ENCODE measurements around the gene CENPU.
A peak's percentile ranks its signal among the peaks of the same experiment; 100 is the strongest.
"Not testable (repeated sequence)": the region's sequence is repeated elsewhere in the genome, so short reads cannot be mapped to it uniquely, and the experiment has no call there.

The CENPU gene

DNA sequence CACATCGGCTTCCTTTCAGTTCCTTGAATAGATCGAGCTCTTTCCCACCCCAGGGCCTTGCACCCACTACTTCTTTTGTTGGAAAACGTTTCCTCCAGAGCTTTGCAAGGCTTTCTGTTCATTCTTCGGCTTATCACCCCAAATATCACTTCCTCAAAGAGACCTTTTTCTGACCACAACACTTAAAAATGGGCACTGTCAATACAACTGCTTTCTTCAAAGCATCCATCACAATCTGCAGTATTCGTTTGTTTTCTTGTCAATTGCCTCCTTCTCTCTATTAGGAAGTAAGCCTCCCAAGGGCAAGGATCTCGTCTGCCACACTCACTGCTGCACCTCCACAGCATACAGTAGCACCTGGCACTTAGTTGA lies 17.7 kb upstream of the CENPU start:
- no peak for DNase-seq

DNA sequence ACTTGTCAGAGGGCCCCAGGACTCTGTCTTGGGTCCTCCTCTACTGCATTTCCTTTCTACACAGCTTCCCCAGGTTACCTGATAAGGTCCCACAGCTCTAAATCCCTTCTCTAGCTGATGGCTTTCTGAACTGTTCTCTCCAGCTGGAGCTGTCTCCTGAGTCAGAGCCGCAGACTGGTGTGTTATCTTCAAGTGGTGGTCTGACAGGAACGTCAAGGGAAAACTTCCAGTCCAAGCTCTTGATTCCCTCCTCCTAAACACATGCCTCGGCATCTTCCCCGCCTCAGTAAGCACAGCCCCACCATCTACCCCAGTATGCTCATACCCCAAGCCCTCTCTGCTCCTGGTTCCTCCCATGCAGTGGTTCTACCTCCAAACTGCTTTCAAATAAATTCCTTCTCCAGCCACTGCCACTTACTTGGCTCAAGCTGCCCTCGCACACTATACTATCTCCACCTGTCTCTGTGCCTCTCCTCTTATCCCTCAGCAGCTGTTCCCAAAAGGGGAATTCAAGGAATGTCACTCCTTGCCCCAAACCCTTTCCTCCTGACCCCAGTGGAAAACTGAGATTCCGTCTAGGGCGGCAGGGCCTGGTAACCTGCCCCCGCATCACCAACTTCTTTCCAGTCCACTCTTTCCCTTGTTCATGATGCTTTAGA lies 17.2 kb upstream of the CENPU start:
- DNase-seq, result no peak

DNA sequence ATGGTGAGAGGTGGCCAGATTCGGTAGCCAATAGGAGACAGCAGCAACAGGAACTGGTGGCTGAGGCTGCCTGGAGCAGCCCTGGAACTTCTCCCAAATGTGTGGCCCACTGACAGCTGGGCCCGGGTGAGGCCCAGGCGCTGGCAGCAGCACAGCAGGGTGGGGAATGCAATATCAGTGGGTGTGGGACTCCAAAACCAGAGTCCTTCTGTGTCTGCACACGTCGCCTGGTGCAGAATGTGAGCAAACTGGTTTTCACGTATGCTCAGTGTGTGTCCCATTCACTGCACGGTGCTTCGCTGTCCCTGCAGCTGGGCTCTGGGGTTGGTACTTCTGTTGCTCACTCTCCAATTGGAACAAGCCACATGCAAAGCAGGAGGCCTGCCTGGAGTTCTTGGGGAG lies 14.4 kb upstream of the CENPU start:
- peak; percentile 87 to 92 for DNase-seq

DNA sequence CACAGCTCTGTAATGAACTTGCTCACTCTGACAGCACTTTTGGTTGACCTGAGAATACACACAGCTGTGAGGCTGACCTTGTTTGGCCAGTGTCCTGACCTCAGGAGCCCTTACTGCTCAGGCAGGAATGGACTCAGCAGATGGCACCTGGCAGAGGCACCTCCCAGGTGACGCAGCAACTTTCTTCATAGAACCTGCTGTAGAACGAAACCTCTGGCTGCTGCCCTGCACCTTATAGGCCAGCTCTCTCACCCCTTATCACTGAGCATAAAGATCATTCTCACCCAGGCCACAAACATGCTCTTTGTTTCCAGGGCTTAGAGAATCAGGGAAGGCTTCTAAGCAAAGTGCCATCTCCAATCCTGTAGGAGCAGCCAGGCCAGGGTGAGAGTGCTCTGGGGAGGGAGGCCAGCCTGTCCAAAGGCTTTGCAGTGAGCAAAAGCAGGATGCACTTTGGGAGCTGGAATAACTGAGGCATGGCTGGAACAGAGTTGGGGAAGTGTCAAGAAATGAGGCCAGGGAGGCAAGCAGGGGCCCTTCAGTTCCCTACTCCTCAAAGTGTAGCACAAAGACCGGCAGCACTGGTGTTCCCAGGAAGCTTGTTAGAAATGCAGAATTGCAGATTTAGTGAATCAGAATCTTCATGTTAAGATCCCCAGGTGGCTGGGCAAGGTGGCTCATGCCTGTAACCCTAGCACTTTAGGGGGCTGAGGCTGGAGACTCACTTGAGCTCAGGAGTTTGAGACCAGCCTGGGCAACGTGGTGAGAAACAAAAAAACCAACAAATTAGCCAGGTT lies 13.3 kb upstream of the CENPU start:
- DNase-seq, result no peak

- DNase-seq, result peak; percentile 51 to 77
These were observed 12.2 kb upstream of the CENPU start for GRCh38 chr4:184745831-184746795.

GRCh38 chr4:184744236-184744635 lies 10.3 kb upstream of the CENPU start:
- DNase-seq, result no peak

GRCh38 chr4:184743650-184744049 lies 9.8 kb upstream of the CENPU start:
- DNase-seq, result no peak

DNA sequence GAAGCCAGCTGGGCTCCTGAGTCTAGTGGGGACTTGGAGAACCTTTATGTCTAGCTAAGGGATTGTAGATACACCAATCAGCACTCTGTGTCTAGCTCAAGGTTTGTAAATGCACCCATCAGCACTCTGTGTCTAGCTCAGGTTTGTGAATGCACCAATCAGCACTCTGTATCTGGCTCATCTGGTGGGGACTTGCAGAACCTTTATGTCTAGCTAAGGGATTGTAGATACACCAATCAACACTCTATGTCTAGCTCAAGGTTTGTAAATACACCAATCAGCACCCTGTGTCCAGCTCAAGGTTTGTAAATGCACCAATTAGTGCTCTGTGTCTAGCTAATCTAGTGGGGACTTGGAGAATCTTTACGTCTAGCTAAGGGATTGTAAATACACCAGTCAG lies 7.8 kb upstream of the CENPU start:
- DNase-seq, result not testable (repeated sequence)

- no peak for DNase-seq
These were observed 7.1 kb upstream of the CENPU start for GRCh38 chr4:184740980-184741391.

DNA sequence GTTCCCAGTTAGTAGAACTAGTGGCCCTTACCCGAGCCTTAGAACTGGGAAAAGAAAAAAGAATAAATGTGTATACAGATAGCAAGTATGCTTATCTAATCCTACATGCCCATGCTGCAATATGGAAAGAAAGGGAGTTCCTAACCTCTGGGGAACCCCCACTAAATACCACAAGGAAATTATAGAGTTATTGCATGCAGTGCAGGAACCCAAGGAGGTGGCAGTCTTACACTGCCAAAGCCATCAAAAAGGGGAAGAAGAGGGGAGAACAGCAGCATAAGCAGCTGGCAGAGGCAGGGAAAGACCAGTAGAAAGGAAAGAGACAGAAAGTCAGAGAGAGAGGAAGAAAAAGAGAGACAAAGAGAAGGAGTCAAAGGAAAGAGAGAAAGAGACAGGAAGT lies 5.7 kb upstream of the CENPU start:
- not testable (repeated sequence) for DNase-seq

GRCh38 chr4:184734758-184735157 lies 862 bp upstream of the CENPU start:
- DNase-seq, result no peak

- no peak for DNase-seq
These were observed 1.8 kb downstream of the CENPU start for GRCh38 chr4:184732126-184732525.

- DNase-seq, result no peak
These were observed 2.8 kb downstream of the CENPU start for GRCh38 chr4:184731056-184731455.

GRCh38 chr4:184729946-184730345 lies 4.0 kb downstream of the CENPU start:
- no peak for DNase-seq

DNA sequence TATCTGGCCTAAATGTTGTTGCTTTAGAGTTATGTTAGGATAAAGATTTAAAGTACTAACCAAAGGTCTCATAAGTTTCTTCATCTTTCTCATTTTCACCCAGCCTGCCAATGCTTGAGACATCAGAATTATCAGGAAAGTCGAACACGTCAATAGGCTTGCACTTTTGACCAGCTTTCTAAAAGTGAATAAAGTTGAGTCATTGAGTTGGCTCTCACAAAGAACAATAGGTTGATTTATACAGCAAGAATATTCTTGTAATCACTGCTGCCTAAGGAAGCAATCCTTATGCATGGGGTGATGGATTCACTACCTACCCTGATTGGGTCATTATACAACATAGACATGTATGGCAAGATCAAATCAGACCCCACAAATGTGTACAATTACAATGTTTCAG lies 5.0 kb downstream of the CENPU start:
- DNase-seq, result no peak

GRCh38 chr4:184727430-184727829 lies 6.5 kb downstream of the CENPU start:
- DNase-seq, result no peak

- no peak for DNase-seq
These were observed 11.1 kb downstream of the CENPU start for GRCh38 chr4:184722798-184723197.

GRCh38 chr4:184721254-184721653 lies 12.6 kb downstream of the CENPU start:
- no peak for DNase-seq

DNA sequence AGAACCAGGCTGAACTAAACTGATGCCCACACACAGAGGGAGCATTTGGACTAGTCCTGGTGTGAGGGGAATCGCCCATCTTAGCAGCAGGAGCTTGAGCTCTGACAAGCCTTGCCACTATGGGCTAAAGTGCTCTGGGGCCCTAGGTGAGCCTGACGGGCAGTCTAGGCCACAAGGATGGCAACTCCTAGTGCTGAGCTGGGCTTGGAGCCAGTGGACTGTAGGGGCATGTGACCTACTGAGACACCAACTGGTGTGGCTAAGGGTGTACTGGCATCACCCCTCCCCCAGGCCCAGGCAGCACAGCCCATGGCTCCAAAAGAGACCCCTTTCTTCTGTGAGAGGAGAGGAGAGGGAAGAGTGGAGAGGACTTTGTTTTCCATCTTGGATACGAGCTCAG lies 14.5 kb downstream of the CENPU start:
- no peak for DNase-seq

DNA sequence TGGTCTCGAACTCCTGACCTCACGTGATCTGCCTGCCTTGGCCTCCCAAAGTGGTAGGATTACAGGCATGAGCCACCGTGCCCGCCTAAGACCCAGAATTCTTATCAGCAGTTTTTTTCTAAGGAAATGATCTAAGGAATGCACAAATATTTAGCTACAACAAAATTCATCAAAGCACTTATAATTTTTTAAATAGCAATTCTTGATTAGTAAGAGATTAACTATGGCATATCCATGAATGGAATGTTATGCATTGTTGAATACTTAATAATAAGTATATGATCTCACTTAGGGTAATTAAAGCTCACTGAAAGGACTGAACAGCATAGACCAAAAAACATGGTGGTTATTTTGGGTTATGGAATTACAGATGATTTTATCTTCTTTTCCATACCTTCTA lies 18.4 kb downstream of the CENPU start:
- DNase-seq, result no peak

DNA sequence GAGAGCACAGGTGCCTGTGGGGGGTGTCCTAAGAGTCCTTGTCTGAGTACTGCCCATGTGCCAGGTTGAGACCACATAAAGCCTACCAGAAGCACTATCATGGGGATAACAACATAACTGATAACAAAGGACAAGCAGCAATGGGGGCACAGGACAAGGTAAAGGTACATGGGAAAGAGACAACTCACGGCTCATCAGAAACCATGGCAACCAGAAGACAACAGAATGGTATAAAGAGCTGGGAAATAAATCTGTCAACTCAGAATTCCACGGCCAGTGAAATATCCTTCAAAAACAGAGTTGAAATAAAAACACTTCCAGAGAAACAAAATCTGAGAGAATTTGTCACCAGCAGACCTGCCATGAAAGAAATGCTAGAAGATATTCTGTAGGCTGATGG lies 20.0 kb downstream of the CENPU start:
- no peak for DNase-seq

- DNase-seq, result no peak
These were observed 21.6 kb downstream of the CENPU start for GRCh38 chr4:184712322-184712721.

DNA sequence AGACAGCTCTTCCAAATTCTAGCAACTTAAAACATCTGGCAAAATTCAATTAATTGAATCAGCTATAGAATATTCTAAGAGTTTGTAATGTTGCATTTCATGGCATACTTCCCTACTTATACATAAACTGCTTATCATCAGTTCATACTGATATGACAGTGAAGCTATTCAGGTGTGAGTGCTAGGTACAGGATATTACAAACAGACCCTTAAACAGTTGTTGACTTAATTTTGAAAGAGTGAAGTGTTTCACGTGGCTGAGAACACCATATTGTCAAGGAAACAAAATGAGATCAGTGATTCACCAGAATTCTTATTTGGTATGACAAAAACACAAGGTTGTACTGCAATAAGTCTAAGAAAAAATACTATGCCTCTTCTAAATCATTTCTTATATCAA lies 27.4 kb downstream of the CENPU start:
- no peak for DNase-seq

- no peak for DNase-seq
These were observed 28.2 kb downstream of the CENPU start for GRCh38 chr4:184705692-184706091.
